Measurements from ENCODE around the gene GBX2.

DNA sequence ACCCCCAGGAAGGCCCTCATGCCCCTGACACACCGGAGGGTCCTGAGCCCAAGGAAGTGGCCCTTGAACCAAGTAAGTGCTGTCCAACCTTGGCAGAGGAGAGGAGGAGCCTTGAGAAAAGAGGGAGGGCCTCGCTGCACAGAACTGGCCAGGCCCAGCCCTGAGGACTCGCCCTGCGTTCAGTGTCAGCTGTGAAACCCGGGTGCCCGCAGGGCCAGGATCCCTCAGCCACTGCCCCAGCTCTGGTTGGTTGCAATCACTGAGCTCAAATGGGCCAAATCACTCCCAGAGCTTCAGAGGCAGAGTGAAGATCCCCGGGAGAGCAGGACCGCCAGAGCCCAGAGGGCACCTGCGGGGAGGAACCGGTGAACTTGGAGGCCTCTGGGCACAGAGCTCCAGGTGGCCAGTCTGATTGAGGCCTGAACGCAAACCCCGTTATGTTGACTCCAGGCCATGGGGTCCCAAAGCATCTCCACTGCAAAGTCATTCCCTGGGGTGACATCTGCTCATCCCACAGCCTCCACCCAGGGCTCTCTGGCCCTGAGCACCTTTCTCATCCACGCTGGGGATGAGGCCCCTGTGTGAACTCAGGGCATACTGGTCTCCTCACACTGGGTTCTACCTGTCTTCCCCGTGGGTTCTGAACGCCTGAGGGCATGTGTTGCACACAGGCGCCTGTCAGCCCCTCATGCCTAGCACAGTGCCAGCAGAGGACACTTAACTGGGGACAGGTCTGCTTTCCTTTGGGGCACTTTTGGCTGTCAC is 11.9 kb downstream of the GBX2 start:
- TF ChIP-seq, protein P1, sequence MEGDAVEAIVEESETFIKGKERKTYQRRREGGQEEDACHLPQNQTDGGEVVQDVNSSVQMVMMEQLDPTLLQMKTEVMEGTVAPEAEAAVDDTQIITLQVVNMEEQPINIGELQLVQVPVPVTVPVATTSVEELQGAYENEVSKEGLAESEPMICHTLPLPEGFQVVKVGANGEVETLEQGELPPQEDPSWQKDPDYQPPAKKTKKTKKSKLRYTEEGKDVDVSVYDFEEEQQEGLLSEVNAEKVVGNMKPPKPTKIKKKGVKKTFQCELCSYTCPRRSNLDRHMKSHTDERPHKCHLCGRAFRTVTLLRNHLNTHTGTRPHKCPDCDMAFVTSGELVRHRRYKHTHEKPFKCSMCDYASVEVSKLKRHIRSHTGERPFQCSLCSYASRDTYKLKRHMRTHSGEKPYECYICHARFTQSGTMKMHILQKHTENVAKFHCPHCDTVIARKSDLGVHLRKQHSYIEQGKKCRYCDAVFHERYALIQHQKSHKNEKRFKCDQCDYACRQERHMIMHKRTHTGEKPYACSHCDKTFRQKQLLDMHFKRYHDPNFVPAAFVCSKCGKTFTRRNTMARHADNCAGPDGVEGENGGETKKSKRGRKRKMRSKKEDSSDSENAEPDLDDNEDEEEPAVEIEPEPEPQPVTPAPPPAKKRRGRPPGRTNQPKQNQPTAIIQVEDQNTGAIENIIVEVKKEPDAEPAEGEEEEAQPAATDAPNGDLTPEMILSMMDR (IDR thresholded peaks at IDR 0.05): no peak
- TF ChIP-seq, protein P2, sequence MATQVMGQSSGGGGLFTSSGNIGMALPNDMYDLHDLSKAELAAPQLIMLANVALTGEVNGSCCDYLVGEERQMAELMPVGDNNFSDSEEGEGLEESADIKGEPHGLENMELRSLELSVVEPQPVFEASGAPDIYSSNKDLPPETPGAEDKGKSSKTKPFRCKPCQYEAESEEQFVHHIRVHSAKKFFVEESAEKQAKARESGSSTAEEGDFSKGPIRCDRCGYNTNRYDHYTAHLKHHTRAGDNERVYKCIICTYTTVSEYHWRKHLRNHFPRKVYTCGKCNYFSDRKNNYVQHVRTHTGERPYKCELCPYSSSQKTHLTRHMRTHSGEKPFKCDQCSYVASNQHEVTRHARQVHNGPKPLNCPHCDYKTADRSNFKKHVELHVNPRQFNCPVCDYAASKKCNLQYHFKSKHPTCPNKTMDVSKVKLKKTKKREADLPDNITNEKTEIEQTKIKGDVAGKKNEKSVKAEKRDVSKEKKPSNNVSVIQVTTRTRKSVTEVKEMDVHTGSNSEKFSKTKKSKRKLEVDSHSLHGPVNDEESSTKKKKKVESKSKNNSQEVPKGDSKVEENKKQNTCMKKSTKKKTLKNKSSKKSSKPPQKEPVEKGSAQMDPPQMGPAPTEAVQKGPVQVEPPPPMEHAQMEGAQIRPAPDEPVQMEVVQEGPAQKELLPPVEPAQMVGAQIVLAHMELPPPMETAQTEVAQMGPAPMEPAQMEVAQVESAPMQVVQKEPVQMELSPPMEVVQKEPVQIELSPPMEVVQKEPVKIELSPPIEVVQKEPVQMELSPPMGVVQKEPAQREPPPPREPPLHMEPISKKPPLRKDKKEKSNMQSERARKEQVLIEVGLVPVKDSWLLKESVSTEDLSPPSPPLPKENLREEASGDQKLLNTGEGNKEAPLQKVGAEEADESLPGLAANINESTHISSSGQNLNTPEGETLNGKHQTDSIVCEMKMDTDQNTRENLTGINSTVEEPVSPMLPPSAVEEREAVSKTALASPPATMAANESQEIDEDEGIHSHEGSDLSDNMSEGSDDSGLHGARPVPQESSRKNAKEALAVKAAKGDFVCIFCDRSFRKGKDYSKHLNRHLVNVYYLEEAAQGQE (IDR thresholded peaks at IDR 0.05; ENCODE audit: insufficient read depth in 1 of 2, low read depth in 2 of 2, low read length in 1 of 2): no peak

Data from Panc1 (cell line).